ENCODE measurements around the gene OTOP1. TPM values are rescaled to one million over a fixed set of nuclear protein-coding genes. Genes with fewer than 3 reads are reported as not detected.
"Not testable (repeated sequence)": the region's sequence is repeated elsewhere in the genome, so short reads cannot be mapped to it uniquely, and the experiment has no call there.

The OTOP1 gene
- total RNA-seq, 1 donor from 2014 or later = 1.4 TPM

DNA sequence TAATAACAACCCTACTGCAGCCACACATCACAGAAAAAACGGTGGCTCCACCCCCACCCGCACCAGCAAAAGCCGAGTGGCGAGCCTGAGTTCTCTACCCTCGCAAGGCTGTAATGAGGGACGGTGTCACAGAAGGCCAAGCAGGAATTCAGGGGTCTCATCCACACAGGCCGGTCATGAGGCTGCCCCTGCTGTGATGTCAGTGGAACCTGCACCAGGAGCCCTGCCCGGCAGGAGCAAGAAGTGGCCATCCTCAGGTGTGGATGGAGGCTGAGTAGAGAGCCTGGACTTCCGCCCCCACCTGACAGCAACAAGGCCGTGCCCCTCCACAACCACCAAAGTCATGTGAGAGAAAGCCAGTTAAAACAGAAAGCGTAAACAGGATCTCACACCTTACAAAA, 42.6 kb upstream of the OTOP1 start:
- H3K27ac Mint-ChIP-seq (ENCODE audit: unreplicated experiment) = no peak overlapping the region
- DNase-seq = no peak
- no peaks in the 10 kb centered on the region for H3K4me1 Mint-ChIP-seq (ENCODE audit: low read depth, unreplicated experiment)
- TF ChIP-seq, protein P1, sequence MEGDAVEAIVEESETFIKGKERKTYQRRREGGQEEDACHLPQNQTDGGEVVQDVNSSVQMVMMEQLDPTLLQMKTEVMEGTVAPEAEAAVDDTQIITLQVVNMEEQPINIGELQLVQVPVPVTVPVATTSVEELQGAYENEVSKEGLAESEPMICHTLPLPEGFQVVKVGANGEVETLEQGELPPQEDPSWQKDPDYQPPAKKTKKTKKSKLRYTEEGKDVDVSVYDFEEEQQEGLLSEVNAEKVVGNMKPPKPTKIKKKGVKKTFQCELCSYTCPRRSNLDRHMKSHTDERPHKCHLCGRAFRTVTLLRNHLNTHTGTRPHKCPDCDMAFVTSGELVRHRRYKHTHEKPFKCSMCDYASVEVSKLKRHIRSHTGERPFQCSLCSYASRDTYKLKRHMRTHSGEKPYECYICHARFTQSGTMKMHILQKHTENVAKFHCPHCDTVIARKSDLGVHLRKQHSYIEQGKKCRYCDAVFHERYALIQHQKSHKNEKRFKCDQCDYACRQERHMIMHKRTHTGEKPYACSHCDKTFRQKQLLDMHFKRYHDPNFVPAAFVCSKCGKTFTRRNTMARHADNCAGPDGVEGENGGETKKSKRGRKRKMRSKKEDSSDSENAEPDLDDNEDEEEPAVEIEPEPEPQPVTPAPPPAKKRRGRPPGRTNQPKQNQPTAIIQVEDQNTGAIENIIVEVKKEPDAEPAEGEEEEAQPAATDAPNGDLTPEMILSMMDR (IDR thresholded peaks at IDR 0.05; ENCODE audit: partially characterized antibody, unreplicated experiment) = no peak
- peaks cover 6% of the 10 kb centered on the region for H3K36me3 Mint-ChIP-seq (ENCODE audit: unreplicated experiment)
- no peaks in the 10 kb centered on the region for H3K9me3 Mint-ChIP-seq (ENCODE audit: unreplicated experiment)
- no peak overlapping the region for H3K4me3 Mint-ChIP-seq (ENCODE audit: unreplicated experiment)
- H3K27me3 Mint-ChIP-seq (ENCODE audit: unreplicated experiment) = peaks cover 3% of the 10 kb centered on the region

DNA sequence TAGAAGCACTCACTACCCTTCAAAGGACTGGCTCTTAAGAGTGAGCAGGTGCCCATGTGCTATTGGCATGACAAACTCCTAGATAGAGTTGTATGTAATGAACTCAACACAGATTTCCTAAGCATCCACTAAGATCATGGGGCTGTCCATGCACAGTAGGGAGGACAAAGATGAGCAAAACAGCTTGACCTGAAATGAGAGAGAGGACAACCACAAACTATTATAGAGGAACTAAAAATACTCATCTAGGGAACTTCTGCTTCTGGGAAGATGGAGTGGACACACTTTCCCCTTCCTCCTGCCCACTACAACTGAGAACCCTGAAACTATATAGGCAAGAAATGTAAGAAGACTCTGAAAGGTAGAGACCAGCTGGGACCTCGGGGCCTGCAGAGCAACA, 42.0 kb upstream of the OTOP1 start:
- no peak overlapping the region for H3K4me3 Mint-ChIP-seq (ENCODE audit: unreplicated experiment)
- TF ChIP-seq, protein P1 (IDR thresholded peaks at IDR 0.05; ENCODE audit: partially characterized antibody, unreplicated experiment) = no peak
- no peak overlapping the region for H3K27ac Mint-ChIP-seq (ENCODE audit: unreplicated experiment)
- no peaks in the 10 kb centered on the region for H3K4me1 Mint-ChIP-seq (ENCODE audit: low read depth, unreplicated experiment)
- DNase-seq = no peak
- H3K27me3 Mint-ChIP-seq (ENCODE audit: unreplicated experiment) = peaks cover 3% of the 10 kb centered on the region
- H3K36me3 Mint-ChIP-seq (ENCODE audit: unreplicated experiment) = peaks cover 5% of the 10 kb centered on the region
- no peaks in the 10 kb centered on the region for H3K9me3 Mint-ChIP-seq (ENCODE audit: unreplicated experiment)

DNA sequence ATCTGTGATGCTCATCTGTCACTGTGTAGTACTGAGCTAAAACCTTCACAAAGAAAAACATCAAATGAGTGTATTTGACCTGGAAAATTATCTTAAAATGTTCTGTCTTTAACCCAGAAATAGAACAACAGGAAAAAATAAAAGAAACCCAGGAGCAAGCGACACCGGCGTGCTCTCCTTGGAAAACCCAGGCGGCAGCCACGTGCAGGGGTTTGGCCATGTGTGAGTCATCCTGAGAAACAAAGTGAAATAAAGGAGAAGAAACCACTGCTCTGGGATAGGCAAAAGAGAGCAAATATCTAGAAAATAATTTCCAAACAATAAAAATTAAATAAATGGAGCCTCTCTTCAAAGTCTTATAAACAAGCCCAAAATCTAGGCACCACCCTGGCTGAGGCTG, 41.3 kb upstream of the OTOP1 start:
- Mint-ChIP-seq H3K36me3 (ENCODE audit: unreplicated experiment) (peaks cover 5% of the 10 kb centered on the region), H3K27me3 (ENCODE audit: unreplicated experiment) (peaks cover 3% of the 10 kb centered on the region), H3K4me1 (ENCODE audit: low read depth, unreplicated experiment) (no peaks in the 10 kb centered on the region), H3K27ac (ENCODE audit: unreplicated experiment) (no peak overlapping the region), H3K9me3 (ENCODE audit: unreplicated experiment) (no peaks in the 10 kb centered on the region), H3K4me3 (ENCODE audit: unreplicated experiment) (no peak overlapping the region)
- TF ChIP-seq, protein P1 (IDR thresholded peaks at IDR 0.05; ENCODE audit: partially characterized antibody, unreplicated experiment) = no peak
- DNase-seq = no peak

DNA sequence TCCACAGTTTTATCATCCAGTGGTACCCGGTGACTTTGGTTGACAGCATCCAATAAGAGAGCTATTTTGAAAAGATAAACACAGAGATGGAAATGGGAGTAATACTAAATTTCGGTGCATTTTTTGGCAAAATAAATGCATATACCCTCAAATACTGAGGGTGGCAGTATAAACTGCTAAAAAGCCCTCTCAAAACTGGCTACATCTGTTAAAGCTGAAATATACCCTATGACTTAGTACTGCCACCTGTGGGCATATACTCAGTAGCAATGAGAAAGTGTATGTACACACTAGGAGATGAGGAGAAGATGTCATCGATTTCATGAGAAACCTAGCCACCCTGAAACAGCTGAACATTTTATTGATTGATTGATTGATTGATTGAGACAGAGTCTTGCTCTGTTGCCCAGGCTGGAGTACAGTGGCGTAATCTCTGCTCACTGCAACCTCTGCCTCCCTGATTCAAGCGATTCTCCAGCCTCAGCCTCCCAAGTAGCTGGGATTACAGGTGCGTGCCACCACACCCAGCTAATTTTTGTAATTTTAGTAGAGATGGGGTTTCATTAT, 33.5 kb upstream of the OTOP1 start:
- TF ChIP-seq, protein P1 (IDR thresholded peaks at IDR 0.05; ENCODE audit: partially characterized antibody, unreplicated experiment) = no peak
- no peaks in the 10 kb centered on the region for H3K4me1 Mint-ChIP-seq (ENCODE audit: low read depth, unreplicated experiment)
- H3K36me3 Mint-ChIP-seq (ENCODE audit: unreplicated experiment) = no peaks in the 10 kb centered on the region
- no peak overlapping the region for H3K27ac Mint-ChIP-seq (ENCODE audit: unreplicated experiment)
- H3K9me3 Mint-ChIP-seq (ENCODE audit: unreplicated experiment) = peaks cover 1% of the 10 kb centered on the region
- no peak for DNase-seq
- H3K27me3 Mint-ChIP-seq (ENCODE audit: unreplicated experiment) = no peaks in the 10 kb centered on the region
- H3K4me3 Mint-ChIP-seq (ENCODE audit: unreplicated experiment) = no peak overlapping the region

DNA sequence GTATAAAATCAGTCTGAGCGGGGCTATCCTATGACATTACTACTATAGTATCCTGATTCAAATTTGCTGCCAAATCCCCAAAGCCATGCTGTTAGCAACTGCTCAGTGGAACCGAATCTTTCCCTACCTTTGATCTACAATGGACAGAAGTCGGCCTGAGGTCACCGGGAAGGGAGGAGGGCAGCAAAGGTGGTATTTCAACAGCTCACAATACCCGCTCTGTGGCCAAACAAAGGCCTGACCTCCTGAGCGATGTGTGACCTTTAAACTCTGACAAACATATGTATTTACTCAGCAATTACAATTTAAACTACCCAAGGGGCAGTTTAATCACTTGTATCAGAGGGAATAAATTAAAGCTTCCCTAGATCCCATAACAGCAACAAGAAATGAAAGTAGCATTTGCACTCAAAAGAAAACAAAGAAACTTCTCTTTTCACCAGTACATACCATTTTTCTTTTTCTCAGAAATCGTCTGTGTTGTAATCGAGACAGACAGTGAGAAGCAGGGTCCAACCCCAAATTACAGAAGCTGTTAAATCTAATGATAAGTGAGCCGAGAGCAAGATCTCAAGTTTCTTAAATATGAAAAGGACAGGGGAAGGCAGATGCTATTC, 32.9 kb upstream of the OTOP1 start:
- DNase-seq = no peak
- no peaks in the 10 kb centered on the region for H3K4me1 Mint-ChIP-seq (ENCODE audit: low read depth, unreplicated experiment)
- H3K4me3 Mint-ChIP-seq (ENCODE audit: unreplicated experiment) = no peak overlapping the region
- no peaks in the 10 kb centered on the region for H3K27me3 Mint-ChIP-seq (ENCODE audit: unreplicated experiment)
- TF ChIP-seq, protein P1 (IDR thresholded peaks at IDR 0.05; ENCODE audit: partially characterized antibody, unreplicated experiment) = no peak
- H3K27ac Mint-ChIP-seq (ENCODE audit: unreplicated experiment) = no peak overlapping the region
- peaks cover 1% of the 10 kb centered on the region for H3K9me3 Mint-ChIP-seq (ENCODE audit: unreplicated experiment)
- H3K36me3 Mint-ChIP-seq (ENCODE audit: unreplicated experiment) = no peaks in the 10 kb centered on the region

DNA sequence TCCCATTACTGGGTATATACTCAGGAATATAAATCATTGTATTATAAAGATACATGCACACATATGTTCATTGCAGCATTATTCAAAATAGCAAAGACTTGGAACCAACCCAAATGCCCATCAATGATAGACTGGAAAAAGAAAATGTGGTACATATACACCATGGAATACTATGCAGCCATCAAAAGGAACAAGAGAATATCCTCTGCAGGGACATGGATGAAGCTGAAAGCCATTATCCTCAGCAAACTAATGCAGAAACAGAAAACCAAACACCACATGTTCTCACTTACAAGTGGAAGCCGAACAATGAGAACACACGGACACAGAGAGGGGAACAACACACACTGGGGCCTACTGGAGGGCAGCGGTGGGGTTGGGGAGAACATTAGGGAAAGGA, 31.0 kb upstream of the OTOP1 start:
- DNase-seq; H3K9me3 Mint-ChIP-seq (ENCODE audit: unreplicated experiment); H3K27me3 Mint-ChIP-seq (ENCODE audit: unreplicated experiment); H3K27ac Mint-ChIP-seq (ENCODE audit: unreplicated experiment); H3K4me3 Mint-ChIP-seq (ENCODE audit: unreplicated experiment); H3K36me3 Mint-ChIP-seq (ENCODE audit: unreplicated experiment); H3K4me1 Mint-ChIP-seq (ENCODE audit: low read depth, unreplicated experiment): not testable (repeated sequence)
